ENCODE data around the gene SPANXD.
"Not testable (repeated sequence)": the region's sequence is repeated elsewhere in the genome, so short reads cannot be mapped to it uniquely, and the experiment has no call there.

SPANXD gene, protein sequence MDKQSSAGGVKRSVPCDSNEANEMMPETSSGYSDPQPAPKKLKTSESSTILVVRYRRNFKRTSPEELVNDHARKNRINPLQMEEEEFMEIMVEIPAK

DNA sequence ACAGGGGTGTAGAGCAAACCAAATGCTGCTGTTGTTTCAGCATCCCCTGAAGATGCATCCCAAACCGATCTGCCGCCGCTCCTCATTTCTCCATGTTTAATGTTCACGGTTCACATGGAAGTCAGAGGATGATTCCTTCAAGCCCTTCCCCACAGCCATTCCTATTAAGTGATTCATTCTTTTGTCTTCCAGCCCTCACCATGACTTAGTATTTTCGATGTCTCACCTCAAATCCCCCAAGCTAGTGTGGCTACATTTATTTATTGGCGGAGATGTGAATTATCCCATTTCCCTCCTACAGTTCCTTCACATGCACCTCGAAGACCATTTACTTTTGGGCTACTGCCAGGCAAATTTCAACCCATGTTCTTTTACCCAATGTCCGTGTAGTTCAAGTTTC, at the start of gene SPANXD:
Gene SPANXD (minus strand): TSS at position 101 of the 400 bp plus-strand sequence. CDS start 334 bp downstream, outside the sequence.
- DNase-seq: not testable (repeated sequence)

GRCh38 chrX:141742666-141743065, 44.1 kb upstream of the SPANXD start:
- no peak for DNase-seq

- DNase-seq: no peak
Measured at GRCh38 chrX:141736656-141737055, 38.1 kb upstream of the SPANXD start.

DNA sequence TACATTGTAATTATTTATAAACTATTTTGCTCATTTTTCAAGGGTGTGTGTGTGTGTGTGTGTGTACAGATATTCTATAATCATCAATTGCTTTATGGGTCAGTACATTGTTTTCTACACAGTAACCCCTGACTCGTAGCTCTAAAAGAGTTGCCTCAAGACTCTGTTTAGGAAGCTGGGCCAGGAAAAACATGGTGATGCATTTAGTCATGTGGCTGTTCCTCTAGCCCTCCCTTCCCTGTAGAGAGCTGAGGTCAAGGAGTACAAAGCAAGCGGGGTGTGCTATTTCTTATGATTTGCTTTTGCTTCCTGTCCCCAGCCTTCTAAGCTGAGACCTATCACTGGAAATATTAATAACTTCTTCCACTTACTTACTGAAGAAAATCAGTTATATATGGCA, 34.8 kb upstream of the SPANXD start:
- DNase-seq: no peak

GRCh38 chrX:141732031-141732430, 33.5 kb upstream of the SPANXD start:
- no peak for DNase-seq

- DNase-seq: no peak
Measured at GRCh38 chrX:141724186-141724585, 25.6 kb upstream of the SPANXD start.

- no peak for DNase-seq
Measured at GRCh38 chrX:141714680-141715079, 16.1 kb upstream of the SPANXD start.

GRCh38 chrX:141701072-141701471, 2.5 kb upstream of the SPANXD start:
- no peak for DNase-seq

DNA sequence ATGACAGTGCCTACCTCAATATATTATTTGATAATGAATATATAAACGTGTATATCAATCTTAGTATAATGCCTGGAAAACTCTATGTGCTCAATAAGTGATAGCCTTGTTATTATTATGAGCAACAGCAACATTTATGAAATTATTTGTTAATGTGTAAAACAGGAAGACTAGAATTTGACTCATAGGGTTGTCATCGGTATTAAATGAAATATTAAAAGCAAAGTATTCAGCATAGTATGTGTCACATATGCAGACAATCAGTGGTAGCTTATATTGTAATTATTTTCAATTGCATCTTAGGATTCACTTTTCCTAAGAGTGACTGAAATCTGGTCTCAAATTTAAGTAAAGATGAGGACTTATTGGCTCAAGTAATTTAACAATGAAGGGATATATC, 24.6 kb downstream of the SPANXD start:
- no peak for DNase-seq

GRCh38 chrX:141669689-141670088, 28.9 kb downstream of the SPANXD start:
- no peak for DNase-seq

DNA sequence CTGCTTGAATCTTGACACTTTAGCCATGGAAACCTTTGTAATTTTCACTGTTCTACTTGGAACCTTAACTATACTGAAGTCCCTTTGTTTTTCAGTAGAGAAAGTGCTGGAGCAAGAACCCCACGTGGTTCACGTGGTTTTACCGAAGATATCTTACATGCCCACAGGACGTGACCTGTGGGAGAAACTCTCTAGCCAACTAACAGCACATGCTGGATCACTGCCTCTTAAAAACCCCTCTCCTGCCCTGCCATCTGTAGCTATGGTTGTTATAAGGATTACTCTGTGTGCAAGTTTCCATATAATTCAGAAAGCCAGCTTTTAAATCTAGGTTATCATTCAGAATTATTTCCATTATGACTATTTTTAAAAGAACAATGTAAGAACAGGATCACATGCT, 30.2 kb downstream of the SPANXD start:
- DNase-seq: no peak

DNA sequence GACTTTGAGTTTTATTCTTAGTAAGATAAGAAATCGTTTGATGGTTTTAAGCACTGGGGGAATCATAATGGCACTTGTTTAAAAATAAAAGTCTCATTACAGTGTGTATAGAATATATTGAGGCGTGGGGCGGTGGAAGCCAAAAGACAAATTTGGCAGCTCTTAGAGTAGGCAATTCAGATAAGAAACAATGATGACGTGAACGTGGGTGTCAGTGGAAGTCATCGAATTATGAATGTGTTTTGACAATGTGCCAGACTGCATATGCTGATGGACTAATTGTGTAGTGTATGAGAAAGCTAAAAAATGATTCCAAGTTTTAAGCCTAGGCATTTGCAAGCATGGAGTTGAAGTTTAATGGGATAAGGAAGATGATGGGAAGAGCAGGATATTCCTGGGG, 35.8 kb downstream of the SPANXD start:
- DNase-seq: no peak

DNA sequence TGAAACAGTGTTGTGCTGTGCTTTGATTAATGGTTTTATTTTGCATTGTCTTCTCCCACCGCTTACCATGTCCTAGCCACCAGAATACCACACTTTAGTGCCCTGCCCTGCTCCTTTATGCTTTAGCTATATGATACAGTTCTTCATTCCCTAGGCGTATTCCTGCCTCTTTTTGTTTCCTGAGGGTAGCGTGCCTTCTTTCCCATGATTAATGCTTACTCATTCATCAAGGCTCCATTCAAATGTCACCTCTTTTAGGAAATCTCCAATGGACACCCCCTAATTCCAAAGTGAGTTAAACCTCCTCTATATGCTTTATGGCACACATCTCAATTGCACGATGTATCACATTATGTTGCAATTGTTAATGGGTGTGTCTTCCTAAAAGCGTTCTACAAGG, 46.3 kb downstream of the SPANXD start:
- DNase-seq: no peak
